Loucy (cell line): ENCODE measurements around the gene NIPAL3.

Experiments
- H2AFZ ChIP-seq: fragments of 200-600 bp; sonication (generic); 2 replicates; pipeline ENCODE4 v1.6.0; 2016; ENCODE audit warnings: antibody characterized with exemption, mild to moderate bottlenecking, low read length, moderate library complexity
- H3F3A ChIP-seq: fragments of 200-600 bp; 2 replicates; pipeline ENCODE4 v1.6.0; 2016; ENCODE audit warnings: antibody characterized with exemption, low read depth, mild to moderate bottlenecking
- H3K27me3 ChIP-seq: fragments of 200-600 bp; sonication (generic); 2 replicates; pipeline ENCODE4 v1.6.1; 2014; ENCODE audit warnings: low read length, mild to moderate bottlenecking; ENCODE audit not compliant: insufficient read depth, poor library complexity, severe bottlenecking
- H3K36me3 ChIP-seq: fragments of 200-600 bp; sonication (generic); 2 replicates; pipeline ENCODE4 v1.6.1; 2016; ENCODE audit warnings: low read length; ENCODE audit not compliant: insufficient read depth
- H3K4me1 ChIP-seq: fragments of 200-600 bp; sonication (generic); 2 replicates; pipeline ENCODE4 v1.5.1; 2014; ENCODE audit warnings: low read length, mild to moderate bottlenecking; ENCODE audit not compliant: insufficient read depth, poor library complexity, severe bottlenecking
- H3K4me2 ChIP-seq: fragments of 200-600 bp; sonication (generic); 2 replicates; pipeline ENCODE4 v1.6.0; 2014; ENCODE audit warnings: antibody characterized with exemption, low read length, low read depth, mild to moderate bottlenecking; ENCODE audit not compliant: poor library complexity, severe bottlenecking
- H3K4me3 ChIP-seq: fragments of 200-600 bp; sonication (generic); 2 replicates; pipeline ENCODE4 v1.5.1; 2014; ENCODE audit warnings: low read length, mild to moderate bottlenecking, mixed read lengths; ENCODE audit not compliant: poor library complexity, severe bottlenecking
- H3K79me2 ChIP-seq: fragments of 200-600 bp; sonication (generic); 2 replicates; pipeline ENCODE4 v1.6.1; 2014; ENCODE audit warnings: low read length; ENCODE audit not compliant: insufficient read depth
- H3K9ac ChIP-seq: fragments of 200-600 bp; sonication (generic); 2 replicates; pipeline ENCODE4 v1.6.0; 2014; ENCODE audit warnings: mild to moderate bottlenecking, low read depth, low read length, moderate library complexity; ENCODE audit not compliant: poor library complexity, severe bottlenecking
- H3K9me2 ChIP-seq: fragments of 200-600 bp; sonication (generic); replicated peaks from 2 replicates; pipeline ENCODE4 v1.6.1; 2016; ENCODE audit warnings: low read depth, low read length, mixed read lengths
- H3K9me3 ChIP-seq: fragments of 200-600 bp; sonication (generic); 2 replicates; pipeline ENCODE4 v1.6.1; 2014; ENCODE audit warnings: mild to moderate bottlenecking, antibody characterized with exemption, low read length, low read depth; ENCODE audit not compliant: insufficient read depth
- H4K20me1 ChIP-seq: fragments of 200-600 bp; sonication (generic); 2 replicates; pipeline ENCODE4 v1.6.0; 2014; ENCODE audit warnings: antibody characterized with exemption, low read length, mild to moderate bottlenecking; ENCODE audit not compliant: insufficient read depth, poor library complexity, severe bottlenecking
- EZH2phosphoT487 ChIP-seq: fragments of 200-600 bp; IDR thresholded peaks from 2 replicates; pipeline ENCODE4 v1.6.1; 2018; ENCODE audit warnings: antibody characterized with exemption, mild to moderate bottlenecking, moderate library complexity, borderline replicate concordance
- TF ChIP-seq, protein P1 (sequence below): fragments of 200-600 bp; sonication (generic); conservative IDR thresholded peaks from 2 replicates; pipeline ENCODE4 v1.5.1; 2014; ENCODE audit warnings: mild to moderate bottlenecking, antibody characterized with exemption, low read length

NIPAL3 gene

DNA sequence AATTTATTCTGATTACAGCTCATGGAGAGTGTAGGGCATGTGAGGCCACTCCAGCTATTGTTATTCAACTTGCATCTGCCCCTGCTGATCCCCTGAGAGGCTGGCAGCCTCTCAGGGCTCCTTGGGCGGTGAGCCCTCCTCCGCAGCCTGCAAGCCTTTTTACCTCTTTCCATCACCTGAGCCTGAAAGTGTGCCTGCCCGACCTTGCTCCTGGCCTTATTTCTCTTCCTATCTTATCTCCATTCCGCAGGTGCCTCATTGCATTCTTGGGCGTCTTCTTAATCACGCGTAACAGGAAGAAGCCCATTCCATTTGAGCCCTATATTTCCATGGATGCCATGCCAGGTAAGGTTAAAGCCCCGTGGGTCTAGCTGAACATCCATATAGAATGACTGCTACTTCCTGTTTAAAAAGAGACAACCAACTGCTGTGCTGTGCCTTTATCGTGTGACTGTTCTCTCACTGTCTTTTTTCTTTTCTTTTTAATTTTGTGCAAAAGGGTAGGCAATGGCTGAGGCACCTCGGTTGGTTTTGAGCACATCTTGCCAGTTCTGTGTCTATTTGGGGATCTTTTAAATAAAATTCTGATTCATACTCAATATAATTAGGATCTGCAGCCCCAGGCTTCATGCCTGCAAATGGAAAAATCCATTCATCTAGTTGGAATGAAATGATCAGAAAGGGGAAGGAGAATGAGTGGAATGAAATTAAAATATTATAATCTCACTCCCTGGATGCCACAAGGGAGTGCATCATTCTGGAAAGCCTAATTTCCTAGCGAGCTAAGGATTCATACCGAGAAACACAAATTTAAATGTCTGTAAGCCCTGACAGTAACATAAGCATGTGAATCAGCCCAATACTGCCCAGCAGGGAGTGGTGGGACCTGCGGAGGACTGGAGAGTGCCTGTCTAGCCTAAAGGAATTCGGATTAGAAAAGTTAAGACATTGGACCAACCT lies 48.5 kb downstream of the NIPAL3 start:
- H3K27me3 ChIP-seq: no peaks in the 10 kb centered on the region
- no peak overlapping the region for H3K4me3 ChIP-seq
- no peaks in the 10 kb centered on the region for H4K20me1 ChIP-seq
- H3K36me3 ChIP-seq: peaks cover 28% of the 10 kb centered on the region; the same call in 1 of the 2 replicates
- H3K4me2 ChIP-seq: no peak overlapping the region
- H2AFZ ChIP-seq: no peak overlapping the region
- no peaks in the 10 kb centered on the region for H3K4me1 ChIP-seq
- H3K9me3 ChIP-seq: no peaks in the 10 kb centered on the region
- no peaks in the 10 kb centered on the region for H3K79me2 ChIP-seq
- no peaks in the 10 kb centered on the region for H3F3A ChIP-seq
- TF ChIP-seq, protein P1, sequence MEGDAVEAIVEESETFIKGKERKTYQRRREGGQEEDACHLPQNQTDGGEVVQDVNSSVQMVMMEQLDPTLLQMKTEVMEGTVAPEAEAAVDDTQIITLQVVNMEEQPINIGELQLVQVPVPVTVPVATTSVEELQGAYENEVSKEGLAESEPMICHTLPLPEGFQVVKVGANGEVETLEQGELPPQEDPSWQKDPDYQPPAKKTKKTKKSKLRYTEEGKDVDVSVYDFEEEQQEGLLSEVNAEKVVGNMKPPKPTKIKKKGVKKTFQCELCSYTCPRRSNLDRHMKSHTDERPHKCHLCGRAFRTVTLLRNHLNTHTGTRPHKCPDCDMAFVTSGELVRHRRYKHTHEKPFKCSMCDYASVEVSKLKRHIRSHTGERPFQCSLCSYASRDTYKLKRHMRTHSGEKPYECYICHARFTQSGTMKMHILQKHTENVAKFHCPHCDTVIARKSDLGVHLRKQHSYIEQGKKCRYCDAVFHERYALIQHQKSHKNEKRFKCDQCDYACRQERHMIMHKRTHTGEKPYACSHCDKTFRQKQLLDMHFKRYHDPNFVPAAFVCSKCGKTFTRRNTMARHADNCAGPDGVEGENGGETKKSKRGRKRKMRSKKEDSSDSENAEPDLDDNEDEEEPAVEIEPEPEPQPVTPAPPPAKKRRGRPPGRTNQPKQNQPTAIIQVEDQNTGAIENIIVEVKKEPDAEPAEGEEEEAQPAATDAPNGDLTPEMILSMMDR: no peak
- no peak for TF ChIP-seq EZH2phosphoT487
- no peak overlapping the region for H3K9ac ChIP-seq
- no peaks in the 10 kb centered on the region for H3K9me2 ChIP-seq

DNA sequence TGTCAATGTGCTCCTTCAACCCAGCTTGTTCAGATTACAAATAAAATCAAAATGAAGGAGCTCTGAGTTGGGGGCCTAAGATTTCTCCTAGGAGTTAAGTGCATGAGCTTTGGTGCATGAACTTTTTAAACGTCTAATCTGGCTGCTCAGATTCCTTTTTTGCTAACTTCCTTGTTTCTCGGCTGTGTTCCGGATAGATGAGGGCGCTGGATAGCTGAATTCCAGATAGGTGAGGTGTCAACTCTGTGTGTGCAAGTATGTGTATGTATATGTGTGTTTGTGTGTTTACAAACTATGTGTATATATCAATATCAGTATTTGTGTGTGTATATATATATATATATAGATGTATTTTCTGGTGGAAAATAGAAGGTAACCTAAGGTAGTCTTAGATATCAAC lies 49.5 kb downstream of the NIPAL3 start:
- H3K4me2 ChIP-seq: no peak overlapping the region
- TF ChIP-seq, protein P1: no peak
- TF ChIP-seq EZH2phosphoT487: no peak

DNA sequence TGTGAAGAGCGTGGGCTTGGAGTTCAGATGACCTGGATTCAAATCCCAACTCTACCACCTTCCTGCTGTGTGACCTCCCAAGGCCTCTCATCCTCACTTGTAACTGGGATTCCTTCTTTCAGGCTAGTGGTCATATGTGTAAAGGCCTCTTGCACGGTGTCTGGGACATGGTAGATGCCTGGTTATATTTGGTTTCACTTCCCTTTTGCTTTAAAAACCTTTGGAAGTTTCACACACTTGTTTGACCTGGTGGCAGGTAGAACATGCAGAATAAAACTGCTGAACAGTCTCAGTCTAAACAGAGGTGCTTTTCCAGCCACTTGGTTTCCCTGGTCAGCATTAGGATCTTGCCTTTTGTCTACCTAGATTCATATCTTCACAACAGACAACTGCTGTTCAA lies 50.0 kb downstream of the NIPAL3 start:
- no peak overlapping the region for H2AFZ ChIP-seq
- no peak overlapping the region for H3K4me3 ChIP-seq
- no peak overlapping the region for H3K4me2 ChIP-seq
- no peaks in the 10 kb centered on the region for H3K27me3 ChIP-seq
- no peaks in the 10 kb centered on the region for H4K20me1 ChIP-seq
- H3K9ac ChIP-seq: no peak overlapping the region
- H3K79me2 ChIP-seq: no peaks in the 10 kb centered on the region
- no peaks in the 10 kb centered on the region for H3F3A ChIP-seq
- TF ChIP-seq, protein P1: no peak
- no peak for TF ChIP-seq EZH2phosphoT487
- no peaks in the 10 kb centered on the region for H3K4me1 ChIP-seq
- H3K9me2 ChIP-seq: no peaks in the 10 kb centered on the region
- H3K9me3 ChIP-seq: no peaks in the 10 kb centered on the region
- H3K36me3 ChIP-seq: peaks cover 14% of the 10 kb centered on the region; the same call in 1 of the 2 replicates

More for the DNA sequence above, 49.5 kb downstream of the NIPAL3 start:
- Histone ChIP-seq H4K20me1 (no peaks in the 10 kb centered on the region), H3F3A (no peaks in the 10 kb centered on the region), H3K4me1 (no peaks in the 10 kb centered on the region), H3K9me3 (no peaks in the 10 kb centered on the region), H3K27me3 (no peaks in the 10 kb centered on the region), H2AFZ (no peak overlapping the region), H3K79me2 (no peaks in the 10 kb centered on the region), H3K36me3 (peaks cover 19% of the 10 kb centered on the region; the same call in 1 of the 2 replicates), H3K4me3 (no peak overlapping the region), H3K9ac (no peak overlapping the region), H3K9me2 (no peaks in the 10 kb centered on the region)
